ENCODE data around the gene B4GALNT3. TPM values are rescaled to one million over a fixed set of nuclear protein-coding genes. Genes with fewer than 3 reads are reported as not detected.

B4GALNT3 gene
- total RNA-seq, 2 experiments from 2014 or later = 6.1 to 7.0 TPM

DNA sequence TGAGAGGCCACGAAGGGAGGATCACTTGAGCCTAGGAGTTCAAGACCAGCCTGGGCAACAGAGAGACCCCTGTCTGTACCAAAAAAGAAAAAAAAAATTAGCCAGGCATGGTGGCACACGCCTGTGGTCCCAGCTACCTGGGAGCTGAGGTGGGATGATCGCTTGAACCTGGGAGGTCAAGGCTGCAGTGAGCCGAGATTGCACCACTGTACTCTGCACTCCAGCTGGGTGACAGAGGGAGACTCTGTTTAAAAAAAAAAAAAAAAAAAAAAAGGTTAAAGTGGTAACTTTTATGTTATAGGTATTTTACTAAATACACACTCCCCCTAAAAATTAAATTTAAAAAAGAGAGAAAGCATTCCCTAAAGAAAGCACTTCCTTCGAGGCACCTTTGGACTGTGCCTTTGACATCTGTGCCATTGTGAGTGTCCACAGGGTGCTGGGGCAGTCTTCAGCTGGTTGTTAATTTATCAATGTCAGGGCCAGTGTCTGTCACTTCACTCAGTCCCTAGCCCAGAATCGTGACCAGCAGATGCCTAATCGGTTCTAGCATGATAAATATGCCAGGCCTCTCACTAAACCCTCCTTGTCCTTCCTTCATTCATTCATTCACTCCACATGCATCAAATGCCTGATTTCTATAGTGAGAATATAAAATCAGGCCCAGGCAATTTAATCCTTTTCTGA, 63.1 kb downstream of the B4GALNT3 start:
- ChIA-PET CTCF (no interaction called here), POLR2A (no interaction called here)
- no peak for DNase-seq
- Mint-ChIP-seq H3K4me1 (no peaks in the 10 kb centered on the region), H3K36me3 (ENCODE audit: low read depth) (no peaks in the 10 kb centered on the region), H3K27ac (no peak overlapping the region), H3K27me3 (peaks cover 3% of the 10 kb centered on the region), H3K9me3 (no peaks in the 10 kb centered on the region), H3K4me3 (no peak overlapping the region)

DNA sequence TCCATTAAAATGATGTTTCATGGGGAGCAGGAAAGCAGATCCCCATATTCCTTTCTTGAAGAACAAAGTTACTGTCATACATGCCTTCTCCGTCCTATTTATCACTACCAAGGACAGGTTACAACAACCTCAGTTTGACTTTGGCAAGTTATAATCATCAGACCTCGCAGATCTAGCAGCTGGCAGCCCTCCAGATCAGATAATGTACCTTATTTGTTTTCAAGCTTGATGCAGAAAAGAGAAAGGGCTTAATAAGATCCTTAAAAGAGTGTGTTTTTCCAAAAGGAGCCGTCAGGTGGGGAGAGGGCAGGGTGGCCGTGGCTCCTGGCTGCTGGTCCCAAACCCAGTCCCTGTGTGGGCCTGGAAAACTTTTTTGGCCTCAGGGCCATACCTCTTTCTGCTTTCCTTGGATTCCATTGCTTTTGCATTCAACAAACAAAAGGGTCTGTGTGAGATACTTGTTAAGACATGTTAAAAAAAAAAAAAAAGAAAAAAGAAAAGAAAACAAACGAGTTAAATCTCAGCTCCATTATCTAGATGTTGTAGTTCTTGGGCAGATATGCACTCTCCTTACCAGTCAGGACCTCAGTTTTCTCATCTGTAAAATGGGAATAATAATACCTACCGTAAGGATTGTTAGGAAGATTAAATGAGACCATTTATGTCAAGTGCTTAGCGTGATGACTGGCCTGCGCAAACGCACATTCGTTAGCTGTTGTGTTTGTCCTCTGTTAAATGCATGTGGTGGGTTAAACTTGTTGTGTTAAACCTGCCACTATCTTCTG, 64.6 kb downstream of the B4GALNT3 start:
- peaks cover 3% of the 10 kb centered on the region for H3K27me3 Mint-ChIP-seq
- H3K4me3 Mint-ChIP-seq = no peak overlapping the region
- H3K36me3 Mint-ChIP-seq (ENCODE audit: low read depth) = no peaks in the 10 kb centered on the region
- no peak overlapping the region for H3K27ac Mint-ChIP-seq
- ChIA-PET POLR2A (interaction anchor here (0.6 kb wide), 1 partner anchor 828 kb away, joined by 7 read pairs; no protein-coding TSS in a partner anchor), CTCF (interaction anchor here (0.7 kb wide), 1 partner anchor 98 kb away, joined by 4 read pairs; no protein-coding TSS in a partner anchor)
- DNase-seq = no peak
- peaks cover 3% of the 10 kb centered on the region for H3K9me3 Mint-ChIP-seq
- no peaks in the 10 kb centered on the region for H3K4me1 Mint-ChIP-seq

DNA sequence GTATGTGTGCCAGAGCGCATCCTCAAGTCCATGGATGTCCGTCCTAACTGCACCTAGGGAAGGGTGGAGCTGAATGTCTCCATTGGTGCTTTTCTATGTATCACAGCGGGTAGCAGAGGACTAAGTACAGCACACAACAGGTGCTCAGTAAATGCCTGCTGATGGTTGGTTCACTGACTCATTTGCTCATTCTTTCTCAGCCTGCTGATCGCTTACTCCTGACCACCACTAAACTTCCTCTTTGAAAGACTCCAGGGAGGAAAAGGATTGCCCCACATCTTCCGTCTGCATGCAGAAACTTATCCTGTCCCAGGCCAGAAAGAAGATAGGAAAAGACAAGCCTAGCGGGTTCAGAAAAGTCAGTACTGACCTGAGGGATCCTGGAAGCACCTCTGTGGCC, 66.3 kb downstream of the B4GALNT3 start:
- no peaks in the 10 kb centered on the region for H3K27me3 Mint-ChIP-seq
- POLR2A ChIA-PET = no interaction called here
- H3K27ac Mint-ChIP-seq = no peak overlapping the region
- CTCF ChIA-PET = no interaction called here
- H3K36me3 Mint-ChIP-seq (ENCODE audit: low read depth) = peaks cover 2% of the 10 kb centered on the region
- DNase-seq = no peak
- H3K4me1 Mint-ChIP-seq = no peaks in the 10 kb centered on the region
- H3K4me3 Mint-ChIP-seq = no peak overlapping the region
- peaks cover 11% of the 10 kb centered on the region for H3K9me3 Mint-ChIP-seq

DNA sequence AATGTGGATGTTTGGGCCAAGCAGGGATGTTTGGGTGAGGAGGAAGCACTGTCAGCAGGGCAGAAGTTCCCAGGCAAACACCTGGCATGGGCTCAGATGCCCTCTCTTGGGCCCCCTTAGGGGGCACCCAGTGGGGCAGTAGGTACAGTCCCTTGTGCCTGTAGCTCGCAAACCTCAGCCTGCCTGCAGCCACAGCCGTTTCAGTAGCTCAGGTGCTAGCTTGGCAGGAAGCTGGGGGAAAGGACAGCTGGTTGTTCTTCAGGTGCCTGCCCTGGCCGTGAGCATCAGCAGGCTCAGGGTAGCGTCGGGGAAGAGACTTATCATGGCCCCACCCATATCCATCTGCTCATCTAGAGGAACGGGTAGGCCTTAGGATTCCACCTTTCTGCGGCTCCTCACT, 67.5 kb downstream of the B4GALNT3 start:
- DNase-seq = no peak
- ChIA-PET POLR2A (no interaction called here), CTCF (interaction anchor here (0.6 to 1.1 kb wide), 5 partner anchors 12 to 116 kb away, joined by 3 to 4 read pairs (median 4); no protein-coding TSS in a partner anchor)
- Mint-ChIP-seq H3K27ac (no peak overlapping the region), H3K9me3 (peaks cover 15% of the 10 kb centered on the region), H3K4me1 (no peaks in the 10 kb centered on the region), H3K36me3 (ENCODE audit: low read depth) (peaks cover 2% of the 10 kb centered on the region), H3K27me3 (no peaks in the 10 kb centered on the region), H3K4me3 (no peak overlapping the region)

DNA sequence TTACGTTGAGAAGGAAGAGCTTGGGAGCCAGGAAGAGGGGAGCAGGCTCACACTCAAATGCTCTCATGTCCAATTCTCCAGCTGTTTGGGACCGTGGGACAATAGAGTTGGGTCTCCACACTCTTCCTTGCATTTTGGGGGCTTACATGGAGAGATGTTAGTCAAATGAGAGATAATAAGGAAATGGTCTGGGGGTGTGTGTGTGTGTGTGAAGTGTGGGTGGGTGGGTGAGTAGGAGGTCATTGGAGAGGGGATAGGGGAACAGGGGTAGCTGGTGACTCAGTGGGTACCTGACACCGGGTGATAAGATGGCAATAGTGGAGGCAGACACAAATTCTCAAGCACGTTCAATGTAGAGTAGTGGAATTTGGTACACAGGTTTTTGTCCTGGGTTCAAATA, 68.0 kb downstream of the B4GALNT3 start:
- no peak overlapping the region for H3K4me3 Mint-ChIP-seq
- no peaks in the 10 kb centered on the region for H3K4me1 Mint-ChIP-seq
- H3K9me3 Mint-ChIP-seq = peaks cover 16% of the 10 kb centered on the region
- ChIA-PET POLR2A (no interaction called here), CTCF (interaction anchor here (0.8 to 1.1 kb wide), 5 partner anchors 11 to 75 kb away, joined by 3 to 4 read pairs (median 4); no protein-coding TSS in a partner anchor)
- DNase-seq = no peak
- peaks cover 2% of the 10 kb centered on the region for H3K36me3 Mint-ChIP-seq (ENCODE audit: low read depth)
- no peaks in the 10 kb centered on the region for H3K27me3 Mint-ChIP-seq
- no peak overlapping the region for H3K27ac Mint-ChIP-seq

DNA sequence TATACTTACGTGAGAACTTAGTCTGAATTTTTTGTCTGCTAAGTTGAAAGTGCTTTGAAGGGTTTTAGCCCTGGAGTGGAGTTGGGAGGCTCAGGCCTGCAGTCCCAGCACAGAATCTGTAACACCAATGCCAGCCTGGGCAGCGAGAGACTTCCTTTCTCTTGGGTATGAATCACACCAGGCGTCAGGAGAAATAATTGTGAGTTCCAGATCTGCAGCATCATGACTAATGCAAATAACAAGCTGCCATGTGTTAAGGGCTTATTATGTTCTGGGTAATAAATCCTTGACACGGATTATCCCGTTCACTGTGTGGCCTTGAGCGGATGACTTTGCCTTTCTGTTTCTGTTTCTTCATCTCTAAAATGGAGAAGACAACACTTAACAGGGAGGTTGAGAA, 70.6 kb downstream of the B4GALNT3 start:
- POLR2A ChIA-PET = interaction anchor here (0.7 kb wide), 1 partner anchor 9 kb away, joined by 5 read pairs; no protein-coding TSS in a partner anchor
- no peak overlapping the region for H3K27ac Mint-ChIP-seq
- no peak overlapping the region for H3K4me3 Mint-ChIP-seq
- DNase-seq = no peak
- H3K9me3 Mint-ChIP-seq = peaks cover 16% of the 10 kb centered on the region
- CTCF ChIA-PET = interaction anchor here (1.5 to 1.9 kb wide), 2 partner anchors 26 to 78 kb away, joined by 5 to 6 read pairs; no protein-coding TSS in a partner anchor
- peaks cover 2% of the 10 kb centered on the region for H3K36me3 Mint-ChIP-seq (ENCODE audit: low read depth)
- no peaks in the 10 kb centered on the region for H3K27me3 Mint-ChIP-seq
- H3K4me1 Mint-ChIP-seq = no peaks in the 10 kb centered on the region

DNA sequence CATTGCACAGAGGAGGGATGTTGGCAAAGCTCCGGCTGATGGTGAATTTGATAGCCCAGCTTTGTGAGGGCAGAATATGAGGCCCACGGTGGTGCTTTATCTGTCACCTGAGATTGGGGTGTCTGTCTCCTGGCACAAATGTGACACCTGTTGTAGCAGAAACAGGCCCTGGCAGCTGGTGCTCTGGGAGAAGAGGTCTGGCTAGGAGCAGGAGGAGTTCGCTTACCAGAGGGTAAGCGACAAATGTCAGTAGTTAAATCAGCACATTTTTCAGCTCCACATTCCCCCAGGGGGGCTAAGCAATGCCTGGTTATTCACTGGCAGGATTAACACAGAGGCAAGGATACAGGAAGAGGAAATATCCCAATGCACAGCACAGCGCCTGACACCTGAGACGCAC, 71.1 kb downstream of the B4GALNT3 start:
- ChIA-PET CTCF (interaction anchor here (1.5 to 1.9 kb wide), 2 partner anchors 25 to 78 kb away, joined by 5 to 6 read pairs; no protein-coding TSS in a partner anchor), POLR2A (no interaction called here)
- DNase-seq = no peak
- Mint-ChIP-seq H3K27ac (no peak overlapping the region), H3K4me1 (no peaks in the 10 kb centered on the region), H3K27me3 (no peaks in the 10 kb centered on the region), H3K4me3 (no peak overlapping the region), H3K9me3 (peaks cover 16% of the 10 kb centered on the region), H3K36me3 (ENCODE audit: low read depth) (peaks cover 2% of the 10 kb centered on the region)

DNA sequence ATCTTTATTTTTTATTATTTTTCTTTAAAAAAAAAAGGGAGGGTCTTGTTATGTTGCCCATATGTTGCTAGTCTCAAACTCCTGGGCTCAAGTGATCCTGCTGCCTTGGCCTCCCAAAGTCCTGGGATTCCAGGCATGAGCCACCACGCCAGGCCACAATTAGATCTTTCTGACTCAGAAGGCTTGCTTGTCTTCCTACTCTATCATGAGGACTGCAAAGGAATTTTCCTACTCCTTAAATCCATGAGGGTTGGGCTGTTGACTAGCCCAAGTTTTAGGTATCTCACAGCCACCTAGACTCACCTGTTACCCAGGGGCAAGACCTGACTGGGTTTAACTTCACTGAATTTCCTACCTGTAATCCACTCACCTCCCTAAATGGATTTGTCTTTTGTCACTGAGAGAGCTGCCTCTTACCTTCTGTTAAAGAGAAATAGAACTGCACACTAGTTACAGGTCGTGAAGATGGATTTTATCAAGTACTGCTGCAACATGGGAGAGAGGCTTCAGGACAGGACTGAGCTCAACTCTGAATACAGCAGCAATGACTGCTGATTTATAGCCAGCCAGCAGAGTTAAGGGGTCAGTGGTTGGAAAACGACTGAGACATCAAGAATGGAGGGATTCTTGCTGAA, 72.3 kb downstream of the B4GALNT3 start:
- Mint-ChIP-seq H3K27ac (no peak overlapping the region), H3K36me3 (ENCODE audit: low read depth) (peaks cover 2% of the 10 kb centered on the region), H3K27me3 (peaks cover 2% of the 10 kb centered on the region), H3K4me1 (no peaks in the 10 kb centered on the region), H3K4me3 (no peak overlapping the region), H3K9me3 (peaks cover 16% of the 10 kb centered on the region)
- ChIA-PET POLR2A (interaction anchor here (0.6 kb wide), 1 partner anchor 82 kb away, joined by 3 read pairs; no protein-coding TSS in a partner anchor), CTCF (interaction anchor here (1.2 to 1.9 kb wide), 5 partner anchors 10 to 90 kb away, joined by 3 to 9 read pairs (median 5); no protein-coding TSS in a partner anchor)
- no peak for DNase-seq

DNA sequence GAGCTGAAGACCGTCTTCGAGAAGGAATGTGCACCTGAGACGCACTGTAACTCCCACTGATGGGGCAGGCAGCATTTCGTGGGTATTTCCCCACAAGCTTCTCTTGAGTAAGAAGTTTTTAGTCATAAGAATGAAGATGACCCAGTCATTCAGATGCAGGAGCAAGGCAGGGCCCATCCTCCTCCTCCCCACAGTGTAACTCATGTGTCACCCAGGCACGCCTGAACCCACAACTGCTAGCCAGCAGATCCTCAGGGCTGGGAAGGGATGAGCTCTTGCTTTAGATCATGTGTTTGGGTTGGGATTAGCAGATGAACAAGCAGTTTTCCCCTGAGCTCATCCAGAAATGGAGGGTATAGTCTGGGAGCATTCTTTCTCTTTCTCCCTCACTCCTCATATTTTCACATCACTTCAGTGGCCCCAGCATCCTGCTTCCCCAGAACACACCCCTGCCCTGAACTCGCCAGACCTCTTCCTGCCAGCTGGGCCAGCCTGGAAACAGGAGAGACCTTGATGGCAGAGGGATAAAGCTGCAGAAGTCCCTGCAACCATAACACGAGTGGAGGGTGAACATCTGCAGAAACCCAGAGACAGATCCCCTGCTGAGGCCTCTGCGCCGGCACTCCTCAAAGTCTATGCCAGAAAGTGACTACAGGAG, 73.3 kb downstream of the B4GALNT3 start:
- Mint-ChIP-seq H3K4me1 (no peaks in the 10 kb centered on the region), H3K4me3 (no peak overlapping the region), H3K27me3 (peaks cover 3% of the 10 kb centered on the region), H3K27ac (no peak overlapping the region), H3K9me3 (peaks cover 16% of the 10 kb centered on the region), H3K36me3 (ENCODE audit: low read depth) (peaks cover 2% of the 10 kb centered on the region)
- no peak for DNase-seq
- CTCF ChIA-PET = interaction anchor here (1.1 to 1.6 kb wide), 5 partner anchors 10 to 91 kb away, joined by 3 to 9 read pairs (median 5); no protein-coding TSS in a partner anchor
- POLR2A ChIA-PET = no interaction called here

DNA sequence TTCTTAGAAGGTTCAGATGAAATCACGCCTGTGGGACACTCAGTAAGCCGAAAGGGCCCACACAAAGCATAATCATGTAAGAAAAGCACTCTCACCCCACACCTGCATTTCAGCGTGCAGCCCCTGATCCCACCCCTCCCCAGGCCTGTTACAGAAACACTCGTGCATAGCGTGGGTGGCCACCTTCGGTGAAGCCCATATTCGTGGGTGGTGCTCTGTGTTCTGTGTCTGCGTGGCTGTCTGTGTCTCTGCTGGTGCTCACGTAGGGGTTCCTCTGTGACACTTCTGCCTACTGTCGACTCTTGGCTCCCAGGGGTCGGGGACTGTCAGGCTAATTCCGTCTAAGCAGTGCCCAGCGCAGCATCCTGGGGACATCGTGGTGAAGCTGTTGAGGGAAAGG, 74.0 kb downstream of the B4GALNT3 start:
- H3K9me3 Mint-ChIP-seq = peaks cover 16% of the 10 kb centered on the region
- ChIA-PET POLR2A (no interaction called here), CTCF (interaction anchor here (1.1 to 1.6 kb wide), 3 partner anchors 11 to 80 kb away, joined by 3 to 5 read pairs (median 3); no protein-coding TSS in a partner anchor)
- H3K27me3 Mint-ChIP-seq = peaks cover 3% of the 10 kb centered on the region
- DNase-seq = no peak
- H3K4me1 Mint-ChIP-seq = peaks cover 3% of the 10 kb centered on the region
- H3K4me3 Mint-ChIP-seq = no peak overlapping the region
- H3K36me3 Mint-ChIP-seq (ENCODE audit: low read depth) = peaks cover 2% of the 10 kb centered on the region
- no peak overlapping the region for H3K27ac Mint-ChIP-seq

DNA sequence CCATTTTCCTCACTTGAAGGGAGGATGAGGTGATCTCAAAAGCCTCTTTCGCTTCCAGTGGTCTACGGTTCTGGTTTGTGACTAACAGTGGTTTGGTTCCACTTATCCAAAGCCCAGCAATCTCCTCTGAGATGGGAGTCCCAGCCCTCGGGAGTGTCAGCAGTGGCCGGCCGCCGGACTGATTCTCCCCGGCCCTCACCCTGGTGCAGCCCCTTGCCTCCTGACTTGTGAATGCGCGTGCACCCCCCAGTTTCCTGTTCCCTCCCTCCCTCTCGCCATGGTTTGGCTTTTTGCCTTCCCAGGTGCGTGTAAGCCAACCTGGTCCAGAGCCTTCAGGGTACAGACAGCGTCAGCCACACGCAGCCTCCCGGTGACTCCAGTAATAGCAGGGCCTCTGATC, 74.5 kb downstream of the B4GALNT3 start:
- H3K27ac Mint-ChIP-seq = no peak overlapping the region
- H3K27me3 Mint-ChIP-seq = peaks cover 3% of the 10 kb centered on the region
- CTCF ChIA-PET = interaction anchor here (0.9 to 11.6 kb wide), 2 partner anchors 12 to 81 kb away, joined by 4 to 137 read pairs; no protein-coding TSS in a partner anchor
- H3K36me3 Mint-ChIP-seq (ENCODE audit: low read depth) = peaks cover 2% of the 10 kb centered on the region
- POLR2A ChIA-PET = no interaction called here
- DNase-seq = no peak
- H3K4me1 Mint-ChIP-seq = peaks cover 8% of the 10 kb centered on the region
- H3K9me3 Mint-ChIP-seq = peaks cover 14% of the 10 kb centered on the region
- H3K4me3 Mint-ChIP-seq = no peak overlapping the region

DNA sequence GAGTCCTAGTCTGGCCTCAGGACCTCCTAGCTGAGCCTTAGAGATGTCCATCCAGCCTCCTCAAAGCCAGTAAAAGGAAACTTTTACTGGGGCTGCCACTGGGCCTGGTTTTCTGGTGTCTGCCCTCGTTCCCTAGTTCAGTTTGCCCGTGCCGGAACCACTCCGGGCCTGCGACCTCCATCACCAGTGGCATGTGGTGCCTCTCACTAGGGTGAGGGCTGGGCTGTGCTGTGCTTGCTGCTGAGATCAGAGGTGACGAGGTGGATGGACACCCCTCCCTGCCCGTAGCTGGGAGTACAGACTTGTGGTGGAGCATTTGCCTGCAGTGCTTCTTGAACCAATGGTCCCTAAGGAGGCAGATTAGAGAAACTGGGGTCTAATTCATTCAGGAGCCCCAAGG, 75.7 kb downstream of the B4GALNT3 start:
- ChIA-PET POLR2A (no interaction called here), CTCF (interaction anchor here (1.3 to 11.6 kb wide), 3 partner anchors 12 to 82 kb away, joined by 3 to 137 read pairs (median 21); no protein-coding TSS in a partner anchor)
- Mint-ChIP-seq H3K36me3 (ENCODE audit: low read depth) (peaks cover 2% of the 10 kb centered on the region), H3K9me3 (peaks cover 9% of the 10 kb centered on the region), H3K4me3 (no peak overlapping the region), H3K27me3 (peaks cover 3% of the 10 kb centered on the region), H3K4me1 (peaks cover 20% of the 10 kb centered on the region), H3K27ac (no peak overlapping the region)
- no peak for DNase-seq
